Liver (tissue), 3 donors: Measurements from ENCODE around the gene NUDT22.

Source experiments
- CTCF ChIP-seq: fragments of 150-350 bp; IDR thresholded peaks from 2 replicates; pipeline ENCODE4 v1.5.1; 2017; ENCODE audit warnings: improper control_type of control experiment, low read depth, low read length; ENCODE audit not compliant: missing input control
- EGR1 ChIP-seq, 2 donors: IDR thresholded peaks; 2 replicates each; pipeline ENCODE4 v1.6.1; 2016 to 2018; ENCODE audit warnings: antibody characterized with exemption in 2 of 2, low read depth in 2 of 2
- JUND ChIP-seq, 2 donors: IDR thresholded peaks; 2 replicates each; pipeline ENCODE4 v1.6.1; 2016; ENCODE audit warnings: antibody characterized with exemption in 2 of 2
- MAX ChIP-seq: IDR thresholded peaks from 2 replicates; pipeline ENCODE4 v1.6.1; 2016; ENCODE audit warnings: antibody characterized with exemption
- RAD21 ChIP-seq, 2 donors: IDR thresholded peaks; 2 replicates each; pipeline ENCODE4 v1.6.1; 2016; ENCODE audit warnings: antibody characterized with exemption in 2 of 2, mild to moderate bottlenecking in 2 of 2
- RXRA ChIP-seq, 2 donors: IDR thresholded peaks; 2 replicates each; pipeline ENCODE4 v1.6.1; 2017 to 2018; ENCODE audit warnings: antibody characterized with exemption in 2 of 2, mild to moderate bottlenecking in 1 of 2
- TAF1 ChIP-seq: conservative IDR thresholded peaks from 2 replicates; pipeline ENCODE4 v1.6.1; 2016; ENCODE audit warnings: antibody characterized with exemption, mild to moderate bottlenecking
- YY1 ChIP-seq: IDR thresholded peaks from 2 replicates; pipeline ENCODE4 v1.6.1; 2016; ENCODE audit warnings: antibody characterized with exemption, mild to moderate bottlenecking
- TF ChIP-seq, protein P1 (sequence below): IDR thresholded peaks from 2 replicates; pipeline ENCODE4 v1.6.1; 2016; ENCODE audit warnings: antibody characterized with exemption
- TF ChIP-seq, protein P2 (sequence below): IDR thresholded peaks from 2 replicates; pipeline ENCODE4 v1.6.1; 2016; ENCODE audit warnings: antibody characterized with exemption, mild to moderate bottlenecking
- donor health status: healthy.
- donor health status: healthy.

DNA sequence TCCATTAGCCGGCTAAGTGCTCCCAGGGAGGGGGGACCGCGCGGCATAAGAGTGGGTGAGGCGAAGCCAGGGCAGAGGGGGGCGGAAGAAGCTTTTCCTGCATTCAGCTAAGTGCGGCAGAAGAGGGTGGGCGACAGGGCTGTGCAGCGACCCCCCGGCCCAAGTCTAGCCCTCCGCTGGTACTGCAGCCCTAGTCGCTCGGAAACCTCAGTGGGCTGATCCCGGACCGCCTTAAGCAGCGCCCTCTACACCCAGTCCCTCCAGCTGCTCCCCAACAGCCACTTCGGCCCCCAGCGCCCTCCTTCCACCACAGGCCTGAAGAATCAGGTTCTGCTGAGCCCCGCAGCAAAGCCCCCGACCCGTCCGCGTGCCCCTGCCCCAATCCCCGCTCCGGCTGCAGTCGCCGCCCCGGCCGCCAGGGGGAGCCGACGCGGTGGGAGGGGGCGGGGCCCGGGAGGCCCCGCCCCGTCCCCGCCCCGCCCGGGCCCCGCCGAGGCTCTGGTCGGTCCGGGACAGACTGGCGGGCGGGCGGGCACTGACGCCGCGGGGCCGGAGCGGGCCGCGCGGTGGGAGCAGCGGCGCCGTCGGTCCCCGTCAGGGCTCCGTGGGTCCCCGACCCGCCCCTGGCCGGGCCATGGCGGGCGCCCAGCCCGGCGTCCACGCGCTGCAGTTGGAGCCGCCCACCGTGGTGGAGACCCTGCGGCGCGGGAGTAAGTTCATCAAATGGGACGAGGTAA lies 25.1 kb downstream of the NUDT22 start, which contains the start of gene PLCB3:
- peak; percentile 76 for TF ChIP-seq CTCF
- TF ChIP-seq JUND (IDR thresholded peaks at IDR 0.05) = no peak
- no peak for TF ChIP-seq YY1
- no peak for TF ChIP-seq TAF1
- TF ChIP-seq, protein P1, sequence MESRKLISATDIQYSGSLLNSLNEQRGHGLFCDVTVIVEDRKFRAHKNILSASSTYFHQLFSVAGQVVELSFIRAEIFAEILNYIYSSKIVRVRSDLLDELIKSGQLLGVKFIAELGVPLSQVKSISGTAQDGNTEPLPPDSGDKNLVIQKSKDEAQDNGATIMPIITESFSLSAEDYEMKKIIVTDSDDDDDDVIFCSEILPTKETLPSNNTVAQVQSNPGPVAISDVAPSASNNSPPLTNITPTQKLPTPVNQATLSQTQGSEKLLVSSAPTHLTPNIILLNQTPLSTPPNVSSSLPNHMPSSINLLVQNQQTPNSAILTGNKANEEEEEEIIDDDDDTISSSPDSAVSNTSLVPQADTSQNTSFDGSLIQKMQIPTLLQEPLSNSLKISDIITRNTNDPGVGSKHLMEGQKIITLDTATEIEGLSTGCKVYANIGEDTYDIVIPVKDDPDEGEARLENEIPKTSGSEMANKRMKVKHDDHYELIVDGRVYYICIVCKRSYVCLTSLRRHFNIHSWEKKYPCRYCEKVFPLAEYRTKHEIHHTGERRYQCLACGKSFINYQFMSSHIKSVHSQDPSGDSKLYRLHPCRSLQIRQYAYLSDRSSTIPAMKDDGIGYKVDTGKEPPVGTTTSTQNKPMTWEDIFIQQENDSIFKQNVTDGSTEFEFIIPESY = no peak
- TF ChIP-seq, protein P2, sequence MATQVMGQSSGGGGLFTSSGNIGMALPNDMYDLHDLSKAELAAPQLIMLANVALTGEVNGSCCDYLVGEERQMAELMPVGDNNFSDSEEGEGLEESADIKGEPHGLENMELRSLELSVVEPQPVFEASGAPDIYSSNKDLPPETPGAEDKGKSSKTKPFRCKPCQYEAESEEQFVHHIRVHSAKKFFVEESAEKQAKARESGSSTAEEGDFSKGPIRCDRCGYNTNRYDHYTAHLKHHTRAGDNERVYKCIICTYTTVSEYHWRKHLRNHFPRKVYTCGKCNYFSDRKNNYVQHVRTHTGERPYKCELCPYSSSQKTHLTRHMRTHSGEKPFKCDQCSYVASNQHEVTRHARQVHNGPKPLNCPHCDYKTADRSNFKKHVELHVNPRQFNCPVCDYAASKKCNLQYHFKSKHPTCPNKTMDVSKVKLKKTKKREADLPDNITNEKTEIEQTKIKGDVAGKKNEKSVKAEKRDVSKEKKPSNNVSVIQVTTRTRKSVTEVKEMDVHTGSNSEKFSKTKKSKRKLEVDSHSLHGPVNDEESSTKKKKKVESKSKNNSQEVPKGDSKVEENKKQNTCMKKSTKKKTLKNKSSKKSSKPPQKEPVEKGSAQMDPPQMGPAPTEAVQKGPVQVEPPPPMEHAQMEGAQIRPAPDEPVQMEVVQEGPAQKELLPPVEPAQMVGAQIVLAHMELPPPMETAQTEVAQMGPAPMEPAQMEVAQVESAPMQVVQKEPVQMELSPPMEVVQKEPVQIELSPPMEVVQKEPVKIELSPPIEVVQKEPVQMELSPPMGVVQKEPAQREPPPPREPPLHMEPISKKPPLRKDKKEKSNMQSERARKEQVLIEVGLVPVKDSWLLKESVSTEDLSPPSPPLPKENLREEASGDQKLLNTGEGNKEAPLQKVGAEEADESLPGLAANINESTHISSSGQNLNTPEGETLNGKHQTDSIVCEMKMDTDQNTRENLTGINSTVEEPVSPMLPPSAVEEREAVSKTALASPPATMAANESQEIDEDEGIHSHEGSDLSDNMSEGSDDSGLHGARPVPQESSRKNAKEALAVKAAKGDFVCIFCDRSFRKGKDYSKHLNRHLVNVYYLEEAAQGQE = no peak
- TF ChIP-seq RXRA (IDR thresholded peaks at IDR 0.05) = no peak
- TF ChIP-seq EGR1 (IDR thresholded peaks at IDR 0.05; ENCODE audit: low read depth in 2 of 2) = no peak
- no peak for TF ChIP-seq MAX
- peak in 1 of 2 donors; percentile 38 for TF ChIP-seq RAD21 (IDR thresholded peaks at IDR 0.05)
